HL-60 (cell line): ENCODE data around the gene BGLAP.

Experiments
- DNase-seq, 2 experiments: peaks; one replicate each; pipeline ENCODE4 v3.0.0-alpha.2; 2010 to 2020; ENCODE audit warnings: low read depth in 1 of 2, low spot score in 1 of 2
- H3K27ac ChIP-seq: fragments of 250-450 bp; sonication (Bioruptor Pico); replicated peaks from 2 replicates; pipeline ENCODE4 v1.5.1; 2020; ENCODE audit warnings: mild to moderate bottlenecking, moderate library complexity
- H3K27me3 ChIP-seq: fragments of 250-450 bp; sonication (Bioruptor Pico); 2 replicates; pipeline ENCODE4 v1.5.1; 2021; ENCODE audit warnings: mild to moderate bottlenecking, moderate library complexity; ENCODE audit not compliant: insufficient read depth, poor library complexity, severe bottlenecking
- H3K4me3 ChIP-seq: replicated peaks from 2 replicates; pipeline ENCODE4 v1.5.1; 2011; ENCODE audit warnings: mild to moderate bottlenecking, control low read depth, low read length; ENCODE audit not compliant: insufficient read depth
- GABPA ChIP-seq: IDR thresholded peaks from 2 replicates; pipeline ENCODE4 v1.6.1; 2012; ENCODE audit warnings: low read depth
- POLR2AphosphoS5 ChIP-seq: IDR thresholded peaks from 2 replicates; pipeline ENCODE4 v1.6.1; 2012; ENCODE audit warnings: low read depth
- SPI1 ChIP-seq: IDR thresholded peaks from 2 replicates; pipeline ENCODE4 v1.6.1; 2012; ENCODE audit warnings: low read depth, mild to moderate bottlenecking, borderline replicate concordance
- TF ChIP-seq, protein P1 (sequence below): IDR thresholded peaks from one replicate; pipeline ENCODE4 v1.5.1; 2011; ENCODE audit warnings: low read length, control low read depth, inconsistent platforms; ENCODE audit not compliant: insufficient read depth
- TF ChIP-seq, protein P2 (sequence below): IDR thresholded peaks from 2 replicates; pipeline ENCODE4 v1.6.1; 2012; ENCODE audit warnings: low read depth; ENCODE audit not compliant: insufficient replicate concordance

Gene BGLAP

GRCh38 chr1:156282479-156283222 lies 40.7 kb downstream of the BGLAP start, which contains the start of gene SMG5:
Gene SMG5, minus strand, starts transcription at chr1:156282825. Its CDS starts 145 bp downstream, at chr1:156282680.
- DNase-seq: peak; percentile 82 to 99
- TF ChIP-seq, protein P1, sequence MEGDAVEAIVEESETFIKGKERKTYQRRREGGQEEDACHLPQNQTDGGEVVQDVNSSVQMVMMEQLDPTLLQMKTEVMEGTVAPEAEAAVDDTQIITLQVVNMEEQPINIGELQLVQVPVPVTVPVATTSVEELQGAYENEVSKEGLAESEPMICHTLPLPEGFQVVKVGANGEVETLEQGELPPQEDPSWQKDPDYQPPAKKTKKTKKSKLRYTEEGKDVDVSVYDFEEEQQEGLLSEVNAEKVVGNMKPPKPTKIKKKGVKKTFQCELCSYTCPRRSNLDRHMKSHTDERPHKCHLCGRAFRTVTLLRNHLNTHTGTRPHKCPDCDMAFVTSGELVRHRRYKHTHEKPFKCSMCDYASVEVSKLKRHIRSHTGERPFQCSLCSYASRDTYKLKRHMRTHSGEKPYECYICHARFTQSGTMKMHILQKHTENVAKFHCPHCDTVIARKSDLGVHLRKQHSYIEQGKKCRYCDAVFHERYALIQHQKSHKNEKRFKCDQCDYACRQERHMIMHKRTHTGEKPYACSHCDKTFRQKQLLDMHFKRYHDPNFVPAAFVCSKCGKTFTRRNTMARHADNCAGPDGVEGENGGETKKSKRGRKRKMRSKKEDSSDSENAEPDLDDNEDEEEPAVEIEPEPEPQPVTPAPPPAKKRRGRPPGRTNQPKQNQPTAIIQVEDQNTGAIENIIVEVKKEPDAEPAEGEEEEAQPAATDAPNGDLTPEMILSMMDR: no peak
- TF ChIP-seq GABPA: peak; percentile 79
- peak; percentile 53; the same call in 1 of the 2 replicates for TF ChIP-seq SPI1
- TF ChIP-seq, protein P2, sequence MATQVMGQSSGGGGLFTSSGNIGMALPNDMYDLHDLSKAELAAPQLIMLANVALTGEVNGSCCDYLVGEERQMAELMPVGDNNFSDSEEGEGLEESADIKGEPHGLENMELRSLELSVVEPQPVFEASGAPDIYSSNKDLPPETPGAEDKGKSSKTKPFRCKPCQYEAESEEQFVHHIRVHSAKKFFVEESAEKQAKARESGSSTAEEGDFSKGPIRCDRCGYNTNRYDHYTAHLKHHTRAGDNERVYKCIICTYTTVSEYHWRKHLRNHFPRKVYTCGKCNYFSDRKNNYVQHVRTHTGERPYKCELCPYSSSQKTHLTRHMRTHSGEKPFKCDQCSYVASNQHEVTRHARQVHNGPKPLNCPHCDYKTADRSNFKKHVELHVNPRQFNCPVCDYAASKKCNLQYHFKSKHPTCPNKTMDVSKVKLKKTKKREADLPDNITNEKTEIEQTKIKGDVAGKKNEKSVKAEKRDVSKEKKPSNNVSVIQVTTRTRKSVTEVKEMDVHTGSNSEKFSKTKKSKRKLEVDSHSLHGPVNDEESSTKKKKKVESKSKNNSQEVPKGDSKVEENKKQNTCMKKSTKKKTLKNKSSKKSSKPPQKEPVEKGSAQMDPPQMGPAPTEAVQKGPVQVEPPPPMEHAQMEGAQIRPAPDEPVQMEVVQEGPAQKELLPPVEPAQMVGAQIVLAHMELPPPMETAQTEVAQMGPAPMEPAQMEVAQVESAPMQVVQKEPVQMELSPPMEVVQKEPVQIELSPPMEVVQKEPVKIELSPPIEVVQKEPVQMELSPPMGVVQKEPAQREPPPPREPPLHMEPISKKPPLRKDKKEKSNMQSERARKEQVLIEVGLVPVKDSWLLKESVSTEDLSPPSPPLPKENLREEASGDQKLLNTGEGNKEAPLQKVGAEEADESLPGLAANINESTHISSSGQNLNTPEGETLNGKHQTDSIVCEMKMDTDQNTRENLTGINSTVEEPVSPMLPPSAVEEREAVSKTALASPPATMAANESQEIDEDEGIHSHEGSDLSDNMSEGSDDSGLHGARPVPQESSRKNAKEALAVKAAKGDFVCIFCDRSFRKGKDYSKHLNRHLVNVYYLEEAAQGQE: peak; percentile 56
- TF ChIP-seq POLR2AphosphoS5: peak; percentile 91; the same call in 1 of the 2 replicates
- Histone ChIP-seq H3K27me3 (no peaks in the 10 kb centered on the region), H3K4me3 (peak within 1 kb of the TSS; percentile 82), H3K27ac (peak within 1 kb of the TSS; percentile 90)

GRCh38 chr1:156283521-156283920 lies 41.5 kb downstream of the BGLAP start:
- peak overlapping the region; percentile 90 for H3K27ac ChIP-seq
- no peaks in the 10 kb centered on the region for H3K27me3 ChIP-seq
- DNase-seq: no peak
- peak overlapping the region; percentile 82 for H3K4me3 ChIP-seq
- TF ChIP-seq POLR2AphosphoS5: no peak

DNA sequence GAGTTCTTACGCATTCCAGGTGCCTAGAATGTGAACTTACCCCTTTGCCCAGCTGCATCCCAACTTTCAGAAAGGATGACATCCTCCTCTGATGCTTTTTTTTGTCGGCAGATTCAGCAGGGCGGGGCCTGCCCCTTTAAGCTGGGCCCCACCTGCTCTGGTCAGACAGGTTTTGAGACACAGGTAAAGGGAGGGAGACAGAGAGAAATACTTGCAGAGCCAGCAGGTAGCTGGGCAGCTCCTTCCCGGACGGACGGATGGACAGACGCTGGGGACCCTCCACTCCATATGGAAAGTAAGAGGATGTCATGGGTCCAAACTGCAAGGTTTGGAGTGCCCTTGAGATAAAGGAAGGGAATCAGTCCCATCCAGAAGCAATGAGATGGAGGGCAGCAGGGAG lies 42.1 kb downstream of the BGLAP start, which contains the start of gene TMEM79:
TMEM79 (plus strand) TSS at position 214 of the 400 bp plus-strand sequence. CDS start 902 bp downstream, outside the sequence.
- Histone ChIP-seq H3K27me3 (no peaks in the 10 kb centered on the region), H3K27ac (peak within 1 kb of the TSS; percentile 90), H3K4me3 (peak within 1 kb of the TSS; percentile 82)
- TF ChIP-seq, protein P2: no peak
- TF ChIP-seq GABPA (no peak), POLR2AphosphoS5 (no peak), SPI1 (no peak)
- TF ChIP-seq, protein P1: no peak
- DNase-seq: no peak

DNA sequence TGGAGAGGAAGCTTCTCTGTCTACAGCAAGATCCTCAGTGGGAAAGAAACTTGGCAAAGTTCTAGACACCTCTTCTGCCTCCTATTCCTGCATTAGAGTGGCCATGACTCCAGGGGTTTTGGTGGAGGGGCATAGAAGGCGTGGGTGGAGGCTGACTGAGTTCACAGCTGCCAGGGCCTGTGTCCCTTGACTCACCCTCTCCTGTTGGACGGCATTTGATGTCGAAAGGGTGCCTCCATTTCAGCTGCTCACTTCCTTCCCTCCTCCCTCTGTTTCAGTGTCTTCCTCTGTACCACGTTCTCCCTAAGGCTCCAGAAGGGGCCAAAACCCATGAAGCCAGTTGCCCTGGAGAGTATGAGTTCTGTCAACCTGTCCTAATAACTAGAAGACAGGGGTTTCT lies 42.8 kb downstream of the BGLAP start:
- Histone ChIP-seq H3K4me3 (no peak overlapping the region), H3K27ac (peak overlapping the region; percentile 48), H3K27me3 (no peaks in the 10 kb centered on the region)
- DNase-seq: peak; percentile 53 to 55
- peak; percentile 19; the same call in 1 of the 2 replicates for TF ChIP-seq SPI1
- no peak for TF ChIP-seq GABPA
- TF ChIP-seq, protein P1: no peak
